ENCODE measurements around the gene RNF41.

Gene RNF41

DNA sequence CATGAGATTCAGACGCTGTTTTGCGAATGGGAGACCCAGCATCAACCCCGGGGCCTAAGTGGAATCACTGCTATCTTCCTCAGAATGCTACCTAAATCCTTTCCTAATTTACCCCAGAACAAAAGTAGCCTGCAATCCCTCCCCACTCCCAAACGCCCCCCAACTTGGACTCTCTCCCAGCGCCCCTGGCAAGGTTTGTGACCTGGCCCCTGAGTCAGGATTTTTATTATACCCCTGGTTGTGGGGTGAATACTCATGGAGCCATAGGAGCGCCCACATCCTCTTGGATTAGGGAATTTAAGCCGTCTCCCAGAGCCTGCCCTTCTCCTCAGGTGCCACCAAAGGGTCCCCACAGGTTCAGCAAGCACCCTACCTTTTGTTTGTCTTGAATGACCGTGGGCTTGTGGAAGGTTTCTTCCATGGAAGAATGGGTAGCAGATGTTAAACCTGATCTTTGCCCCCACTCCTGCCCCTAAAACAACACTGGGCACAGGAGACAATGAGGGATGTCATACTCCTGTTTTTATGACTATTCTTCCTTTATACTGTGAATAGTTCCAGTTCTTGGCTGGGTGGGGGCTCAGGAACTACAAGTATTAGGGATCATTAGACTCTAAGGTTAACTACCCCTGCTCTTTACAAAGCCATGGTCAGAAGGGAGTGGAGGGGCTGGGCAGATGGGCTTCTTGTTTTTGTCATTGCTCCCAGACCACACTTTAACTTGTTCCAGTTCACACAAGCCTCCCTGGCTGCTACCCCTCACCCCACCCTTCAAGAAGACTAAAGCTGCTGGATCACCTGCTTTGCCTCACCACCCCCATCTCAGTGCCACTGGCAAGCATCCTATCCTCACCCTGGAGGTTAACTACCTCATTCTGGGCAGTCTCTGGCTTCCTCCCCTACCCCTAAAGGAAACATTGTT lies 68.7 kb downstream of the RNF41 start:
- Histone ChIP-seq H3K36me3 (ENCODE audit: control insufficient read depth, low read length) (peaks cover 26% of the 10 kb centered on the region), H3K4me1 (ENCODE audit: control insufficient read depth, low read length) (peaks cover 34% of the 10 kb centered on the region), H3K79me2 (ENCODE audit: control insufficient read depth, low read length) (peaks cover 34% of the 10 kb centered on the region), H3F3A (ENCODE audit: control insufficient read depth, insufficient read depth) (peaks cover 5% of the 10 kb centered on the region; the same call in 1 of the 2 replicates), H4K20me1 (ENCODE audit: control insufficient read depth, insufficient read depth, low read depth, low read length) (no peaks in the 10 kb centered on the region), H3K9me3 (ENCODE audit: control insufficient read depth, insufficient read depth, low read length) (no peaks in the 10 kb centered on the region), H3K27ac (ENCODE audit: low read depth, low read length) (no peak overlapping the region), H3K27me3 (ENCODE audit: control insufficient read depth, low read length) (no peaks in the 10 kb centered on the region), H3K4me3 (ENCODE audit: low read length) (peak overlapping the region; percentile 94), H3K4me2 (ENCODE audit: low read length) (peak overlapping the region; percentile 98), H3K9me2 (replicated peaks; ENCODE audit: control insufficient read depth, low read length) (no peaks in the 10 kb centered on the region)
- TF ChIP-seq, protein P1, sequence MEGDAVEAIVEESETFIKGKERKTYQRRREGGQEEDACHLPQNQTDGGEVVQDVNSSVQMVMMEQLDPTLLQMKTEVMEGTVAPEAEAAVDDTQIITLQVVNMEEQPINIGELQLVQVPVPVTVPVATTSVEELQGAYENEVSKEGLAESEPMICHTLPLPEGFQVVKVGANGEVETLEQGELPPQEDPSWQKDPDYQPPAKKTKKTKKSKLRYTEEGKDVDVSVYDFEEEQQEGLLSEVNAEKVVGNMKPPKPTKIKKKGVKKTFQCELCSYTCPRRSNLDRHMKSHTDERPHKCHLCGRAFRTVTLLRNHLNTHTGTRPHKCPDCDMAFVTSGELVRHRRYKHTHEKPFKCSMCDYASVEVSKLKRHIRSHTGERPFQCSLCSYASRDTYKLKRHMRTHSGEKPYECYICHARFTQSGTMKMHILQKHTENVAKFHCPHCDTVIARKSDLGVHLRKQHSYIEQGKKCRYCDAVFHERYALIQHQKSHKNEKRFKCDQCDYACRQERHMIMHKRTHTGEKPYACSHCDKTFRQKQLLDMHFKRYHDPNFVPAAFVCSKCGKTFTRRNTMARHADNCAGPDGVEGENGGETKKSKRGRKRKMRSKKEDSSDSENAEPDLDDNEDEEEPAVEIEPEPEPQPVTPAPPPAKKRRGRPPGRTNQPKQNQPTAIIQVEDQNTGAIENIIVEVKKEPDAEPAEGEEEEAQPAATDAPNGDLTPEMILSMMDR (IDR thresholded peaks at IDR 0.05; ENCODE audit: low read depth, low read length, poor library complexity, severe bottlenecking) = no peak
- no peak for TF ChIP-seq EZH2phosphoT487 (IDR thresholded peaks at IDR 0.05; ENCODE audit: borderline replicate concordance, low read length)
